ENCODE data around the gene MOSPD2.

Gene MOSPD2

GRCh38 chrX:14916017-14916674 lies 42.9 kb downstream of the MOSPD2 start:
- DNase-seq, result no peak

GRCh38 chrX:14919407-14919806 lies 46.2 kb downstream of the MOSPD2 start:
- no peak for DNase-seq

- no peak for DNase-seq
Measured at GRCh38 chrX:14920196-14920595, 47.0 kb downstream of the MOSPD2 start.

- no peak for DNase-seq
Measured at GRCh38 chrX:14922437-14922836, 49.2 kb downstream of the MOSPD2 start.

- DNase-seq, result no peak
Measured at GRCh38 chrX:14923761-14924160, 50.5 kb downstream of the MOSPD2 start.

- DNase-seq, result no peak
Measured at GRCh38 chrX:14926471-14926870, 53.2 kb downstream of the MOSPD2 start.

GRCh38 chrX:14927401-14927800 lies 54.2 kb downstream of the MOSPD2 start:
- no peak for DNase-seq

- no peak for DNase-seq
Measured at GRCh38 chrX:14930663-14931062, 57.4 kb downstream of the MOSPD2 start.

- DNase-seq, result no peak
Measured at GRCh38 chrX:14932136-14932535, 58.9 kb downstream of the MOSPD2 start.

GRCh38 chrX:14934423-14934822 lies 61.2 kb downstream of the MOSPD2 start:
- DNase-seq, result no peak

- DNase-seq, result no peak
Measured at GRCh38 chrX:14936561-14936960, 63.3 kb downstream of the MOSPD2 start.

GRCh38 chrX:14939644-14940043 lies 66.4 kb downstream of the MOSPD2 start:
- DNase-seq, result no peak

GRCh38 chrX:14941301-14941700 lies 68.1 kb downstream of the MOSPD2 start:
- DNase-seq, result no peak

- DNase-seq, result no peak
Measured at GRCh38 chrX:14942341-14942740, 69.1 kb downstream of the MOSPD2 start.

- no peak for DNase-seq
Measured at GRCh38 chrX:14943962-14944361, 70.7 kb downstream of the MOSPD2 start.

- no peak for DNase-seq
Measured at GRCh38 chrX:14946606-14947155, 73.5 kb downstream of the MOSPD2 start.

GRCh38 chrX:14948691-14949090 lies 75.5 kb downstream of the MOSPD2 start:
- no peak for DNase-seq

GRCh38 chrX:14956813-14957582 lies 83.8 kb downstream of the MOSPD2 start:
- no peak for DNase-seq

GRCh38 chrX:14963447-14964236 lies 90.4 kb downstream of the MOSPD2 start:
- DNase-seq, result no peak

- DNase-seq, result no peak
Measured at GRCh38 chrX:14964500-14964899, 91.3 kb downstream of the MOSPD2 start.
